GM12878 (cell line): ENCODE results near the gene TXNRD1. TPM values are rescaled to one million over a fixed set of nuclear protein-coding genes. Genes with fewer than 3 reads are reported as not detected.

Experiments used
- BHLHE40 ChIP-seq, 2 experiments: fragments of 450-650 bp in 1 of 2; IDR thresholded peaks; 2 replicates each; pipeline ENCODE4 v1.6.1; 2011 to 2017; ENCODE audit warnings: low read depth in 2 of 2, borderline replicate concordance in 1 of 2, improper control_type of control experiment in 1 of 2, low read length in 1 of 2, mild to moderate bottlenecking in 1 of 2
- CREM ChIP-seq: IDR thresholded peaks from 2 replicates; pipeline ENCODE4 v1.6.1; 2014; ENCODE audit warnings: antibody characterized with exemption, low read depth
- IKZF1 ChIP-seq: fragments of 450-650 bp; conservative IDR thresholded peaks from 2 replicates; pipeline ENCODE4 v1.6.1; 2017; ENCODE audit warnings: antibody characterized with exemption, mild to moderate bottlenecking
- RCOR1 ChIP-seq: conservative IDR thresholded peaks from 2 replicates; pipeline ENCODE4 v1.6.1; 2012; ENCODE audit warnings: low read depth, low read length, improper control_type of control experiment
- SMAD1 ChIP-seq: fragments of 450-650 bp; IDR thresholded peaks from 2 replicates; pipeline ENCODE4 v1.6.1; 2018; ENCODE audit warnings: mild to moderate bottlenecking, low read depth; ENCODE audit not compliant: partially characterized antibody
- SRF ChIP-seq, 2 experiments: IDR thresholded peaks; 2 replicates each; pipeline ENCODE4 v1.6.1; 2011; ENCODE audit warnings: low read depth in 2 of 2, low read length in 2 of 2, mild to moderate bottlenecking in 1 of 2, moderate library complexity in 1 of 2
- TCF7 ChIP-seq: IDR thresholded peaks from 2 replicates; pipeline ENCODE4 v1.6.1; 2014; ENCODE audit warnings: antibody characterized with exemption, borderline replicate concordance
- ZBTB11 ChIP-seq: fragments of 450-650 bp; formaldehyde crosslinking; IDR thresholded peaks from 2 replicates; pipeline ENCODE4 v1.5.0; 2022; ENCODE audit warnings: mild to moderate bottlenecking, missing genetic modification characterization
- ZBTB40 ChIP-seq: fragments of 450-650 bp; IDR thresholded peaks from 2 replicates; pipeline ENCODE4 v1.6.1; 2016; ENCODE audit warnings: mild to moderate bottlenecking, moderate library complexity, borderline replicate concordance
- polyA plus RNA-seq, 11 experiments: library from polyadenylated mRNA; depleted of rRNA in 4 of 11; unstranded in 6 of 11; stranded (reverse) in 5 of 11; fragments of >200 nt; fragmentation: Nextera tagmentation in 4 of 11; fragmentation: Illumina TruSeq in 1 of 11; extraction: Ambion mirVana in 4 of 11; extraction: Trizol in 1 of 11; gene quantifications; 1 replicate in 1 of 11; 2 replicates in 10 of 11; pipeline versions ENCODE4 v1.2.1 to v1.2.3, GENCODE V29; 2011 to 2016; ENCODE audit warnings: inconsistent platforms in 2 of 11, missing spikeins in 2 of 11, low read depth in 1 of 11
- total RNA-seq, 4 experiments: library from RNA; depleted of rRNA in 3 of 4; stranded (reverse); fragments of >200 nt in 3 of 4; fragmentation: Illumina TruSeq in 1 of 4; extraction: Trizol in 1 of 4; gene quantifications; 2 replicates each; pipeline versions ENCODE4 v1.2.1 to v1.2.3, GENCODE V29; 2013 to 2021
- TF ChIP-seq, protein P1 (sequence below): fragments of 450-650 bp; IDR thresholded peaks from 2 replicates; pipeline ENCODE4 v1.6.1; 2017; ENCODE audit warnings: mild to moderate bottlenecking, moderate library complexity

Gene TXNRD1
- total and polyA plus RNA-seq, 10 of the 15 experiments (the other 5 are each of a cell fraction or from before 2014, with no cell fraction given), result 52.6 to 84.6 (median 67.8) TPM

DNA sequence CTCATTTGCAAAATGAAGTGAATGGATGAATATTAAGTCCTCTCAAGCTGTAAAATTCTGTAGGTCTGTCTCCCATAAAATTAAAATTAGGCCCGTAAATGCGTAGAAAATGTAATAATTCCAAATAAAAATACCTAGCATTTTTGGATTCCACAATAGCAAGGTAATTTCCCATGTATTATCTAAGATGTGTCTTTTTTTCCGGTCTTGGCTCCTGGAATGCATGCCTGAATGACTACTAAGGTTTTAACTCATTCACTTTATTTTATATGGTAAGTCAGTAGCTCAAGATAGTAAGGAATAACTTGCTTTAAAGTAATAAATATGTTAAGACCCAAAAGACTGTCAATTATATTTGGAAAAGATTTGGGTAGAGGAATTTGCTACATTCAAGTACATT, 11.1 kb downstream of the TXNRD1 start (continued):
- no peak for TF ChIP-seq ZBTB40
- TF ChIP-seq BHLHE40 (IDR thresholded peaks at IDR 0.05; ENCODE audit: borderline replicate concordance in 1 of 2, low read depth in 2 of 2, low read length in 1 of 2), result no peak
- no peak for TF ChIP-seq RCOR1
- no peak for TF ChIP-seq SRF (IDR thresholded peaks at IDR 0.05; ENCODE audit: low read depth in 2 of 2, low read length in 2 of 2)
- no peak for TF ChIP-seq SMAD1
- TF ChIP-seq ZBTB11 (CRISPR knock-in tag), result no peak
- TF ChIP-seq, protein P1, sequence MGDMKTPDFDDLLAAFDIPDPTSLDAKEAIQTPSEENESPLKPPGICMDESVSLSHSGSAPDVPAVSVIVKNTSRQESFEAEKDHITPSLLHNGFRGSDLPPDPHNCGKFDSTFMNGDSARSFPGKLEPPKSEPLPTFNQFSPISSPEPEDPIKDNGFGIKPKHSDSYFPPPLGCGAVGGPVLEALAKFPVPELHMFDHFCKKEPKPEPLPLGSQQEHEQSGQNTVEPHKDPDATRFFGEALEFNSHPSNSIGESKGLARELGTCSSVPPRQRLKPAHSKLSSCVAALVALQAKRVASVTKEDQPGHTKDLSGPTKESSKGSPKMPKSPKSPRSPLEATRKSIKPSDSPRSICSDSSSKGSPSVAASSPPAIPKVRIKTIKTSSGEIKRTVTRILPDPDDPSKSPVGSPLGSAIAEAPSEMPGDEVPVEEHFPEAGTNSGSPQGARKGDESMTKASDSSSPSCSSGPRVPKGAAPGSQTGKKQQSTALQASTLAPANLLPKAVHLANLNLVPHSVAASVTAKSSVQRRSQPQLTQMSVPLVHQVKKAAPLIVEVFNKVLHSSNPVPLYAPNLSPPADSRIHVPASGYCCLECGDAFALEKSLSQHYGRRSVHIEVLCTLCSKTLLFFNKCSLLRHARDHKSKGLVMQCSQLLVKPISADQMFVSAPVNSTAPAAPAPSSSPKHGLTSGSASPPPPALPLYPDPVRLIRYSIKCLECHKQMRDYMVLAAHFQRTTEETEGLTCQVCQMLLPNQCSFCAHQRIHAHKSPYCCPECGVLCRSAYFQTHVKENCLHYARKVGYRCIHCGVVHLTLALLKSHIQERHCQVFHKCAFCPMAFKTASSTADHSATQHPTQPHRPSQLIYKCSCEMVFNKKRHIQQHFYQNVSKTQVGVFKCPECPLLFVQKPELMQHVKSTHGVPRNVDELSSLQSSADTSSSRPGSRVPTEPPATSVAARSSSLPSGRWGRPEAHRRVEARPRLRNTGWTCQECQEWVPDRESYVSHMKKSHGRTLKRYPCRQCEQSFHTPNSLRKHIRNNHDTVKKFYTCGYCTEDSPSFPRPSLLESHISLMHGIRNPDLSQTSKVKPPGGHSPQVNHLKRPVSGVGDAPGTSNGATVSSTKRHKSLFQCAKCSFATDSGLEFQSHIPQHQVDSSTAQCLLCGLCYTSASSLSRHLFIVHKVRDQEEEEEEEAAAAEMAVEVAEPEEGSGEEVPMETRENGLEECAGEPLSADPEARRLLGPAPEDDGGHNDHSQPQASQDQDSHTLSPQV, result no peak
- no peak for TF ChIP-seq TCF7
- no peak for TF ChIP-seq IKZF1
- TF ChIP-seq CREM, result no peak
